Right atrium auricular region (tissue), 2 donors: ENCODE measurements around the gene DNAJB8. TPM values are rescaled to one million over a fixed set of nuclear protein-coding genes. Genes with fewer than 3 reads are reported as not detected.

ENCODE experiments used
- DNase-seq: peaks from one replicate; pipeline ENCODE4 v3.0.0-alpha.2; 2019; ENCODE audit warnings: low spot score
- H3K27ac ChIP-seq, 2 donors: fragments of 200-600 bp; sonication (generic); 1 replicate in 1 of 2; 2 replicates in 1 of 2; pipeline ENCODE4 v1.5.1; 2016 to 2019
- H3K27me3 ChIP-seq, 2 donors: fragments of 200-600 bp; sonication (generic); one replicate each; pipeline versions ENCODE4 v1.5.1 to v1.6.0; 2017 to 2019
- H3K36me3 ChIP-seq: fragments of 200-600 bp; sonication (generic); one replicate; pipeline ENCODE4 v1.5.1; 2016
- H3K4me1 ChIP-seq, 2 donors: fragments of 200-600 bp; sonication (generic); one replicate each; pipeline versions ENCODE4 v1.5.1 to v1.6.0; 2017 to 2019
- H3K4me3 ChIP-seq, 2 donors: fragments of 200-600 bp; sonication (generic); 1 replicate in 1 of 2; 2 replicates in 1 of 2; pipeline ENCODE4 v1.5.1; 2017 to 2019; ENCODE audit warnings: mild to moderate bottlenecking in 1 of 2, moderate library complexity in 1 of 2
- H3K9me3 ChIP-seq, 2 donors: fragments of 200-600 bp; sonication (generic); one replicate each; pipeline ENCODE4 v1.5.1; 2019
- CTCF ChIP-seq, 2 donors: fragments of 200-600 bp; sonication (generic); IDR thresholded peaks; one replicate each; pipeline ENCODE4 v1.5.1; 2019; ENCODE audit warnings: antibody characterized with exemption in 2 of 2
- total RNA-seq, 2 donors: library from RNA; depleted of rRNA; stranded (reverse); fragments of >200 nt; gene quantifications; one replicate each; pipeline ENCODE4 v1.1.0, GENCODE V29; 2016

Gene DNAJB8
- total RNA-seq, 2 donors from 2014 or later = not detected

GRCh38 chr3:128415773-128416577 is 50.7 kb downstream of the DNAJB8 start:
- Histone ChIP-seq H3K9me3 (no peaks in the 10 kb centered on the region), H3K4me3 (no peak overlapping the region), H3K27ac (no peak overlapping the region), H3K27me3 (no peaks in the 10 kb centered on the region), H3K36me3 (no peaks in the 10 kb centered on the region), H3K4me1 (no peaks in the 10 kb centered on the region)
- no peak for TF ChIP-seq CTCF (IDR thresholded peaks at IDR 0.05)
- no peak for DNase-seq

- H3K4me3 ChIP-seq = no peak overlapping the region
- no peaks in the 10 kb centered on the region for H3K27me3 ChIP-seq
- no peaks in the 10 kb centered on the region for H3K4me1 ChIP-seq
- no peak for TF ChIP-seq CTCF (IDR thresholded peaks at IDR 0.05)
- no peak overlapping the region for H3K27ac ChIP-seq
- no peaks in the 10 kb centered on the region for H3K36me3 ChIP-seq
- no peak for DNase-seq
- H3K9me3 ChIP-seq = no peaks in the 10 kb centered on the region
Observed at GRCh38 chr3:128415200-128415772, 51.4 kb downstream of the DNAJB8 start.

GRCh38 chr3:128413413-128414205 is 53.1 kb downstream of the DNAJB8 start:
- H3K4me1 ChIP-seq = peaks cover 0 to 9% of the 10 kb centered on the region in 2 donors
- H3K36me3 ChIP-seq = no peaks in the 10 kb centered on the region
- H3K9me3 ChIP-seq = no peaks in the 10 kb centered on the region
- H3K27me3 ChIP-seq = no peaks in the 10 kb centered on the region
- no peak overlapping the region for H3K27ac ChIP-seq
- H3K4me3 ChIP-seq = no peak overlapping the region
- no peak for DNase-seq
- TF ChIP-seq CTCF (IDR thresholded peaks at IDR 0.05) = no peak

GRCh38 chr3:128413003-128413370 is 53.7 kb downstream of the DNAJB8 start:
- TF ChIP-seq CTCF (IDR thresholded peaks at IDR 0.05) = no peak
- no peaks in the 10 kb centered on the region for H3K27me3 ChIP-seq
- H3K9me3 ChIP-seq = no peaks in the 10 kb centered on the region
- H3K27ac ChIP-seq = no peak overlapping the region
- no peak overlapping the region for H3K4me3 ChIP-seq
- H3K4me1 ChIP-seq = peaks cover 0 to 9% of the 10 kb centered on the region in 2 donors
- H3K36me3 ChIP-seq = no peaks in the 10 kb centered on the region
- no peak for DNase-seq

Other genes starting within 250 kb of the DNAJB8 start
- gene GATA2, start 26.3 kb upstream of the DNAJB8 start, total RNA-seq = 10 to 100 TPM; 17.7 to 26.1 TPM
- gene RPN1, start 183.9 kb upstream of the DNAJB8 start, total RNA-seq = 100 to 1,000 TPM; 168 to 189 TPM